Liver (tissue), 3 donors: Measurements from ENCODE around the gene DHRS12.

Source experiments
- ATF3 ChIP-seq: IDR thresholded peaks from 2 replicates; pipeline ENCODE4 v1.6.1; 2016; ENCODE audit warnings: antibody characterized with exemption
- CTCF ChIP-seq: fragments of 150-350 bp; IDR thresholded peaks from 2 replicates; pipeline ENCODE4 v1.5.1; 2017; ENCODE audit warnings: improper control_type of control experiment, low read depth, low read length; ENCODE audit not compliant: missing input control
- EGR1 ChIP-seq, 2 donors: IDR thresholded peaks; 2 replicates each; pipeline ENCODE4 v1.6.1; 2016 to 2018; ENCODE audit warnings: antibody characterized with exemption in 2 of 2, low read depth in 2 of 2
- FOXA2 ChIP-seq: IDR thresholded peaks from 2 replicates; pipeline ENCODE4 v1.6.1; 2016; ENCODE audit warnings: antibody characterized with exemption
- GABPA ChIP-seq, 2 donors: IDR thresholded peaks in 1 of 2; conservative IDR thresholded peaks in 1 of 2; 2 replicates each; pipeline ENCODE4 v1.6.1; 2016; ENCODE audit warnings: antibody characterized with exemption in 2 of 2, mild to moderate bottlenecking in 1 of 2, moderate library complexity in 1 of 2
- JUND ChIP-seq, 2 donors: IDR thresholded peaks; 2 replicates each; pipeline ENCODE4 v1.6.1; 2016; ENCODE audit warnings: antibody characterized with exemption in 2 of 2
- MAX ChIP-seq: IDR thresholded peaks from 2 replicates; pipeline ENCODE4 v1.6.1; 2016; ENCODE audit warnings: antibody characterized with exemption
- REST ChIP-seq: IDR thresholded peaks from 2 replicates; pipeline ENCODE4 v1.6.1; 2016; ENCODE audit warnings: antibody characterized with exemption, mild to moderate bottlenecking
- SP1 ChIP-seq: IDR thresholded peaks from 2 replicates; pipeline ENCODE4 v1.6.1; 2018; ENCODE audit warnings: antibody characterized with exemption, mild to moderate bottlenecking
- TAF1 ChIP-seq: conservative IDR thresholded peaks from 2 replicates; pipeline ENCODE4 v1.6.1; 2016; ENCODE audit warnings: antibody characterized with exemption, mild to moderate bottlenecking
- YY1 ChIP-seq: IDR thresholded peaks from 2 replicates; pipeline ENCODE4 v1.6.1; 2016; ENCODE audit warnings: antibody characterized with exemption, mild to moderate bottlenecking
- ZBTB33 ChIP-seq: IDR thresholded peaks from 2 replicates; pipeline ENCODE4 v1.6.1; 2016; ENCODE audit warnings: antibody characterized with exemption
- donor health status: healthy.
- donor health status: healthy.

- TF ChIP-seq CTCF (peak; percentile 86), REST (no peak), SP1 (no peak), YY1 (peak; percentile 72), ATF3 (no peak), TAF1 (no peak), MAX (peak; percentile 56), FOXA2 (peak; percentile 69), GABPA (IDR thresholded peaks at IDR 0.05 in 1 of 2, conservative IDR thresholded peaks at IDR 0.05 in 1 of 2) (no peak), ZBTB33 (no peak), JUND (IDR thresholded peaks at IDR 0.05) (no peak), EGR1 (IDR thresholded peaks at IDR 0.05; ENCODE audit: low read depth in 2 of 2) (no peak)
Measured at GRCh38 chr13:51814825-51815650, 11.1 kb upstream of the DHRS12 start.
